Measurements from ENCODE around the gene EMC10.

EMC10 gene

DNA sequence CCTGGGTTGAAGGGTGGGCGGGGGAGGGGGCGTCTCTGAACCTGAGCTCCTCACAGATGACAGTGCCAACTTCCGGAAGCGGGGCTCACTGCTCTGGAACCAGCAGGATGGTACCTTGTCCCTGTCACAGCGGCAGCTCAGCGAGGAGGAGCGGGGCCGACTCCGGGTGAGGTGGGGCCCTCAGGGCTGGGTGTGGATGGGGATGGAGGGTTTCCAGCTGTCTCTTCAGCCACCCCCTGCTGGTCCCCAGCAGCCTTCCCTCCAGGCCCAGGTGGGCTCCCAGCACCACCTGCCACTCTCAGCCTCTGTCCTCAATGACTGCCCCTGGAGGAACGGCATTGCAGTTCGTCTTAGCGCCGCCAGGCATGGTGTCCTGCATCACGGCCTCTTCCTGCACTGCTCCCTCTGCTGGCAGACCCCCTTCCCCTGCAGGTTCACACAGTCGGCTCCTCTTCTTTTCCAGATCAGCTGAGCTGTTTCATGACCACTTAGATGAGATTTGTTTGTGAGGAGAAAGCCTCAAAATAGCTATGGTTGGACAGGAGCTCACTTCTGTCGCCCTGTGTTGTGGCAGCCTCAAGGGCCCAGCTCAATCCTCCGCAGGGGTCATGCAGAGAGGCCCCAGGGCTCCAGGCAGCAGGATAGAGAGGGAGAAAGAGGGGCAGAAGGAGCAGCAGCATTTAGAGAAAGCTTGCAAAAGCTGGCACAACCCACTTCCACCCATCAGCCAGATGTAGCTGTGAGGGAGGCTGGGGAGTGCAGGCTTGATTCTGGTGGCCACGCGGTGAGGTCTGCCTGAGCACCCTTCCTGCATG is 2.8 kb downstream of the EMC10 start:
- TF ChIP-seq, protein P1, sequence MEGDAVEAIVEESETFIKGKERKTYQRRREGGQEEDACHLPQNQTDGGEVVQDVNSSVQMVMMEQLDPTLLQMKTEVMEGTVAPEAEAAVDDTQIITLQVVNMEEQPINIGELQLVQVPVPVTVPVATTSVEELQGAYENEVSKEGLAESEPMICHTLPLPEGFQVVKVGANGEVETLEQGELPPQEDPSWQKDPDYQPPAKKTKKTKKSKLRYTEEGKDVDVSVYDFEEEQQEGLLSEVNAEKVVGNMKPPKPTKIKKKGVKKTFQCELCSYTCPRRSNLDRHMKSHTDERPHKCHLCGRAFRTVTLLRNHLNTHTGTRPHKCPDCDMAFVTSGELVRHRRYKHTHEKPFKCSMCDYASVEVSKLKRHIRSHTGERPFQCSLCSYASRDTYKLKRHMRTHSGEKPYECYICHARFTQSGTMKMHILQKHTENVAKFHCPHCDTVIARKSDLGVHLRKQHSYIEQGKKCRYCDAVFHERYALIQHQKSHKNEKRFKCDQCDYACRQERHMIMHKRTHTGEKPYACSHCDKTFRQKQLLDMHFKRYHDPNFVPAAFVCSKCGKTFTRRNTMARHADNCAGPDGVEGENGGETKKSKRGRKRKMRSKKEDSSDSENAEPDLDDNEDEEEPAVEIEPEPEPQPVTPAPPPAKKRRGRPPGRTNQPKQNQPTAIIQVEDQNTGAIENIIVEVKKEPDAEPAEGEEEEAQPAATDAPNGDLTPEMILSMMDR (IDR thresholded peaks at IDR 0.05; ENCODE audit: control insufficient read depth, extremely low read depth, insufficient read depth): peak; percentile 31; the same call in 1 of the 2 replicates
- H3K4me3 ChIP-seq (ENCODE audit: low read depth, low read length): no peak overlapping the region
- DNase-seq (ENCODE audit: low read depth): no peak

DNA sequence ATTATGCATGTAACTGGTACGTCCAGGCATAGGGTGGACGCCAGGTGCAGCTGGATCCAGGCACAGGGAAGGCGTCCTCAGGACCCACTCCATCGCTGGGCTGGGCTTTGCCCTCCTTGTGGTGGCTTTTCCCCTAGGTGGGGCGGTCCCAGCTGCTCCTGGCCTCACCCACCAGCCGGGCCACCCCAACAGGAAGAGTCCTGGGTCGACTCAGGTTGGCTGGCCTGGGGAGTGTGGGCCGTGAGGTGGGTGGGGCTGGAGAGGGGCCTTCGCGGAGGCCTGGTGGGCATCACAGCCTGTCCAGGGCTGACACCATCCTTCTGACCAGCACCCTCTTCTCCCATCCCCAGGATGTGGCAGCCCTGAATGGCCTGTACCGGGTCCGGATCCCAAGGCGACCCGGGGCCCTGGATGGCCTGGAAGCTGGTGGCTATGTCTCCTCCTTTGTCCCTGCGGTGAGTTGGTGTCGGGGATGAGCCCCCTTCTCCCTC is 3.5 kb downstream of the EMC10 start:
- H3K4me3 ChIP-seq (ENCODE audit: low read depth, low read length): no peak overlapping the region
- DNase-seq (ENCODE audit: low read depth): no peak
- TF ChIP-seq, protein P1 (IDR thresholded peaks at IDR 0.05; ENCODE audit: control insufficient read depth, extremely low read depth, insufficient read depth): no peak

DNA sequence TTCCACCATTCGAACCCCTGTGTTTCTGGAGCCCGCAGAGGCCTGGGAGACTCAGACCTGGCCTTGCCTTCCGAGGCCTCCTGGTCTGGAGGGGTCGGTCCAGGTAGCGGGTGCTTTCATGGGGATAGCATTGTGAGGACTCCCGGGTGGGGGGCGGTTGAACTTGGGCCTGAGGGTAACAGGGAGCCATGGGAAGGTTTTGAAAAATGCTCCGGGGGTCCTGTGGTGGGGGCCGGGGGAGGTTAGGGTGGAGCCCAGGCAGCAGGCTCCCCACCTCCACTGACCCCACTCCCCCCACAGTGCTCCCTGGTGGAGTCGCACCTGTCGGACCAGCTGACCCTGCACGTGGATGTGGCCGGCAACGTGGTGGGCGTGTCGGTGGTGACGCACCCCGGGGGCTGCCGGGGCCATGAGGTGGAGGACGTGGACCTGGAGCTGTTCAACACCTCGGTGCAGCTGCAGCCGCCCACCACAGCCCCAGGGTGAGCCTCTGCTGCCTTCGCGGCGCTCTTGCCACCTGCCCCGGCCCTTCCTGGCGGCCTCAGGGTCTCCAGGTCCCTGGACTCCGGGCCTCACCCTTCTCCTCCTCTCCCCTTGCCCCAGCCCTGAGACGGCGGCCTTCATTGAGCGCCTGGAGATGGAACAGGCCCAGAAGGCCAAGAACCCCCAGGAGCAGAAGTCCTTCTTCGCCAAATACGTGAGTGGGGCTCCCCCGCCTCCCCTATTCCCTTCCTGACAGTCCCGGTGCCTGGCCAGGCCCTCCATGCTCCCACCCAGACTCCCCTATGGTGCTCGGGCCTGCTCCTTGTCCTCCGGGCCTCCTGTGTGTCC is 4.2 kb downstream of the EMC10 start:
- DNase-seq (ENCODE audit: low read depth): no peak
- TF ChIP-seq, protein P1 (IDR thresholded peaks at IDR 0.05; ENCODE audit: control insufficient read depth, extremely low read depth, insufficient read depth): no peak
- H3K4me3 ChIP-seq (ENCODE audit: low read depth, low read length): no peak overlapping the region

DNA sequence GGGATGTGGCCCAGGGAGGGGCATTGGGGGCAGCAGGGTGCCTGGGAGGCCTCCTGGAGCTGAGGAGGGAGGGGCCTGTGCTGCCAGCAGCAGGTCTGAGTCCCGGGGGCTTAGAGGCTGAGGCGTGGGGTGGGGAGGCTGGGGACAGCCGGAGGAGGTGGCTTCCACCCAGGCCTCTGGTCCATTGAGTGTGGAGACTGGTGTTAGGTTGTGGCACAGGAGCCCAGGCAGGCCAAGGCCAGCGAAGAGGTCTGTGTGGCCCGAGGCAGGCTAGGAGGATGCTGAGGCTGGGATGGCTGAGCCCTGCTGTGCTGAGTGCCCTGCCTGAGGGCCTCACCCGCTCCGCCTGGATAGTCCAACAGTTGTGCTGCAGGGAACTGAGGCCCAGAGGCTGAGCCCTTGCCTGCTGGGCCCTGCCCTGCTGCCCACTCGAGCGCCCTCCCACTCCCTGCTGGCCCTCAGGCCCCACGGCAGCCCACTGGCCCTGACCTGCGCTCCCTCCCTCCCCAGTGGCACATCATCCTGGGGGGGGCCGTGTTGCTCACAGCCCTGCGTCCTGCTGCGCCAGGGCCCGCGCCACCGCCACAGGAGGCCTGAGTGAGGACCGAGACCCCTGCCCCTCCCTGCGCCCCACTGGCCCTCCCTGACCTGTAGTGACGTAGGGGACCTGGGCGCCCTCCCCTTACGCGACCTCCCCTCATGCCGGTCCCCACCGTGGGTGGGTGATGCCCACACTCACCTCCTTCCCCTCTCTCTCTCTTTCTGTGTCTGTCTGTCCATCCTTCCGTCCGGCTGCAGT is 5.2 kb downstream of the EMC10 start:
- TF ChIP-seq, protein P1 (IDR thresholded peaks at IDR 0.05; ENCODE audit: control insufficient read depth, extremely low read depth, insufficient read depth): no peak
- DNase-seq (ENCODE audit: low read depth): no peak
- H3K4me3 ChIP-seq (ENCODE audit: low read depth, low read length): no peak overlapping the region

DNA sequence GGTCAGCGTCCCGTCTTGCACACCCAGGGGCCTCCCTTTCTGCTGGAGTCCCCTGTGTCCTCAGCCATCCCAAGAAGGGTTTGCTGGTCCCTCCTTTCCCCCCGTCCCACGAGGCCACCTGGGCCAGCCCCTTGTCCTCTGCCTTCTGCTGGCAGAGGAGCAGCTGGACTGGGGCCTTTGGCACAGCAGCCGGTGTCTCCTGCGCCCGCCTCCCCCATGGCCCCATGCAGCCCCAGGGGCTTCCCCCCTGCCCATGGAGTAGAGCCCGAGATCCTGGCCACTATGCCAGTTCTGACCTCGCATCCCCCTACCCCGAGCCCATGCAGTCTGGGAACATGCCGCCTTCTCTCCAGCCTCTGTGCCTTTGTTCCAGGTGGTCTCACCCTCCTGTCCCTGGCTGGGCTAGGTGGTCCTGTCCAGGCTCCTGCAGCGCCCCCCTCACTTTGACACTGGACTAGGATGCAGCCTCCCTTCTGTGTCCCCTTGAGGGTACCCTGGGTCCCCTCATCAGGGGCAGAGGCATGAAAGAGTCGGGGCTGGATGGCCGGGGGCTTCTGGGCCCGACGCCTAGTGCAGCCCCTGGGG is 6.1 kb downstream of the EMC10 start:
- no peak overlapping the region for H3K4me3 ChIP-seq (ENCODE audit: low read depth, low read length)
- TF ChIP-seq, protein P1 (IDR thresholded peaks at IDR 0.05; ENCODE audit: control insufficient read depth, extremely low read depth, insufficient read depth): no peak
- DNase-seq (ENCODE audit: low read depth): no peak

DNA sequence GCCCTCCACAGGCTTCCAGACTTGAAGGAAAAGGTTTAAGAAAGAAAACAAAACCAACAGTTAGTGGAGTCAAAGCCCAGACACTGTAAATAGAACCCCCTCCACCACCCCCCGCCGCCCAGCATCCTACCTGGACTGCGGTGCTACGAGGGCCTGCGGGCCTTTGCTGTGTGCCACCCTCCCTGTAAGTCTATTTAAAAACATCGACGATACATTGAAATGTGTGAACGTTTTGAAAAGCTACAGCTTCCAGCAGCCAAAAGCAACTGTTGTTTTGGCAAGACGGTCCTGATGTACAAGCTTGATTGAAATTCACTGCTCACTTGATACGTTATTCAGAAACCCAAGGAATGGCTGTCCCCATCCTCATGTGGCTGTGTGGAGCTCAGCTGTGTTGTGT is 6.6 kb downstream of the EMC10 start:
- H3K4me3 ChIP-seq (ENCODE audit: low read depth, low read length): no peak overlapping the region
- DNase-seq (ENCODE audit: low read depth): no peak
- TF ChIP-seq, protein P1 (IDR thresholded peaks at IDR 0.05; ENCODE audit: control insufficient read depth, extremely low read depth, insufficient read depth): no peak
